Tibial artery (tissue), 4 donors: Measurements from ENCODE around the gene MPC2.

ENCODE experiments used
- DNase-seq, 2 donors: peaks; one replicate each; pipeline ENCODE4 v3.0.0-alpha.2; 2019
- H3K27ac ChIP-seq, 2 donors: fragments of 200-600 bp; sonication (generic) in 1 of 2; 1 replicate in 1 of 2; 2 replicates in 1 of 2; pipeline ENCODE4 v1.5.1; 2018 to 2019; ENCODE audit warnings: mild to moderate bottlenecking in 1 of 2
- H3K27me3 ChIP-seq, 2 donors: fragments of 200-600 bp; sonication (generic) in 1 of 2; one replicate each; pipeline versions ENCODE4 v1.5.1 to v1.6.0; 2016 to 2019
- H3K36me3 ChIP-seq, 3 donors: fragments of 200-600 bp; sonication (generic) in 2 of 3; one replicate each; pipeline ENCODE4 v1.5.1; 2016 to 2019; ENCODE audit warnings: mild to moderate bottlenecking in 2 of 3
- H3K4me1 ChIP-seq, 4 donors: fragments of 200-600 bp; sonication (generic) in 2 of 4; 1 replicate in 3 of 4; 2 replicates in 1 of 4; pipeline ENCODE4 v1.5.1; 2016 to 2019
- H3K4me3 ChIP-seq, 2 donors: fragments of 200-600 bp; sonication (generic) in 1 of 2; 1 replicate in 1 of 2; 2 replicates in 1 of 2; pipeline ENCODE4 v1.5.1; 2018 to 2019; ENCODE audit warnings: mild to moderate bottlenecking in 2 of 2
- H3K9me3 ChIP-seq, 3 donors: fragments of 200-600 bp; sonication (generic) in 1 of 3; one replicate each; pipeline ENCODE4 v1.5.1; 2016 to 2019
- intact Hi-C: fragments of 100-400 bp; cut with DNase I; formaldehyde crosslinking; loops from one replicate; pipeline ENCODE4 v1.15.0; 2023; ENCODE audit warnings: low total_unique reads
- TF ChIP-seq, protein P1 (sequence below), 2 experiments: fragments of 200-600 bp in 1 of 2; fragments of 450-650 bp in 1 of 2; IDR thresholded peaks; one replicate each; pipeline ENCODE4 v1.5.1; 2017 to 2019; ENCODE audit warnings: antibody characterized with exemption in 2 of 2, mild to moderate bottlenecking in 1 of 2, moderate library complexity in 1 of 2

The MPC2 gene

DNA sequence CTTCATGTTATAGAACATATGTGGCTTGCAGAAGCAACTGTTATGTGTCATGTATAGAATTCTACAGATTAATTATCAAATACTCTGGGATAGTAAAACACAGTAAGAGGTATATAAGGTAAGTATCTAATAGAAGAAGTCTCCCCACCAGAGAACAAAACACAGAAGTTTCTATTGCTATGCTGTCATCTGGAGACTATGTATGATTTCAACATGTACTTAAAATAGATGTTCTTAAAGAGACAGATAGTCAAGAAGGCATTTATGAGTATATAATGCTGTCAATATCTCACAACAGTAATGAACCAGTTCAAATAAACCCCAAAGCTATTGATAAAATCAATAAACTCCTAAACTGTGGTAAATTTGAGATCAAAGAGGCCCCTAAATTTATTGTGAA is 14.8 kb downstream of the MPC2 start:
- H3K27me3 ChIP-seq: no peaks in the 10 kb centered on the region
- TF ChIP-seq, protein P1, sequence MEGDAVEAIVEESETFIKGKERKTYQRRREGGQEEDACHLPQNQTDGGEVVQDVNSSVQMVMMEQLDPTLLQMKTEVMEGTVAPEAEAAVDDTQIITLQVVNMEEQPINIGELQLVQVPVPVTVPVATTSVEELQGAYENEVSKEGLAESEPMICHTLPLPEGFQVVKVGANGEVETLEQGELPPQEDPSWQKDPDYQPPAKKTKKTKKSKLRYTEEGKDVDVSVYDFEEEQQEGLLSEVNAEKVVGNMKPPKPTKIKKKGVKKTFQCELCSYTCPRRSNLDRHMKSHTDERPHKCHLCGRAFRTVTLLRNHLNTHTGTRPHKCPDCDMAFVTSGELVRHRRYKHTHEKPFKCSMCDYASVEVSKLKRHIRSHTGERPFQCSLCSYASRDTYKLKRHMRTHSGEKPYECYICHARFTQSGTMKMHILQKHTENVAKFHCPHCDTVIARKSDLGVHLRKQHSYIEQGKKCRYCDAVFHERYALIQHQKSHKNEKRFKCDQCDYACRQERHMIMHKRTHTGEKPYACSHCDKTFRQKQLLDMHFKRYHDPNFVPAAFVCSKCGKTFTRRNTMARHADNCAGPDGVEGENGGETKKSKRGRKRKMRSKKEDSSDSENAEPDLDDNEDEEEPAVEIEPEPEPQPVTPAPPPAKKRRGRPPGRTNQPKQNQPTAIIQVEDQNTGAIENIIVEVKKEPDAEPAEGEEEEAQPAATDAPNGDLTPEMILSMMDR (IDR thresholded peaks at IDR 0.05): no peak
- no peak overlapping the region for H3K4me3 ChIP-seq
- DNase-seq: no peak
- no peaks in the 10 kb centered on the region for H3K9me3 ChIP-seq
- intact Hi-C loops: no loop called here
- peaks cover 0 to 17% (median 7%) of the 10 kb centered on the region in 3 donors for H3K36me3 ChIP-seq
- H3K4me1 ChIP-seq: peaks cover 0 to 23% (median 1%) of the 10 kb centered on the region in 4 donors
- no peak overlapping the region for H3K27ac ChIP-seq

DNA sequence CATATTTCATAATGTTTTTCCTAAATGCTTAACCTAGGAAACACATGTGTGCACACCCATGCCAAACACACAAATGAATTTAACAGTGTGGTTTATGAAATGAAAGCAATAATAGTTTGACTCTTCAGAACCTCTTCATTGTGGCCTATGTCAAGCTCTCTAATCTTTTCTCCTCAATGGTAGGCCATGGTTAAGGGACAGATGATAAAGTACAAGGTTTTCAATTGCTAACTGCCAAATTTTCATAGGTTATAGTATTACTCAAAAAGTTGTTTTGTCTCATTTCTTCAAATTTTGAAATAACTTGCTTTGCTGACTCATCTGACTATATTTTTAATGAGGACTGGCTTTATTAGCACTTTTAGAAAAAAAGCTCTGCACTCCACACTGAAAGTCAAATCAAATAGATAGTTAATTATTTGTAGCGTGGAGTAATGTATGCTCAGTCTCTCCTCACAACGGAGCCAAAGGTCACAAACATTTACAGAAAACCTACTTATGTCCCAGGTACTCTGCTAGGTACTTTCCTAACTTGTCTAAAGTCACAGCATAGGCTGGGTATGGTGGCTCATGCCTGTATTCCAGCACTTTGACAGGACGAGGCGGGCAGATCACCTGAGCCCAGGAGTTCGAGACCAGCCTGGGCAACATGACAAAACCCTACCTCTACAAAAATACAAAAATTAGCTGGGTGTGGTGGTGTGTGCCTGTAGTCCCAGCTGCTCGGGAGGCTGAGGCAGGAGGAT is 19.9 kb downstream of the MPC2 start:
- Histone ChIP-seq H3K27me3 (no peaks in the 10 kb centered on the region), H3K27ac (no peak overlapping the region), H3K9me3 (no peaks in the 10 kb centered on the region), H3K36me3 (peaks cover 0 to 33% (median 7%) of the 10 kb centered on the region in 3 donors), H3K4me3 (no peak overlapping the region), H3K4me1 (peaks cover 0 to 9% (median 0%) of the 10 kb centered on the region in 4 donors)
- DNase-seq: no peak
- intact Hi-C loops: no loop called here
- TF ChIP-seq, protein P1 (IDR thresholded peaks at IDR 0.05): no peak

DNA sequence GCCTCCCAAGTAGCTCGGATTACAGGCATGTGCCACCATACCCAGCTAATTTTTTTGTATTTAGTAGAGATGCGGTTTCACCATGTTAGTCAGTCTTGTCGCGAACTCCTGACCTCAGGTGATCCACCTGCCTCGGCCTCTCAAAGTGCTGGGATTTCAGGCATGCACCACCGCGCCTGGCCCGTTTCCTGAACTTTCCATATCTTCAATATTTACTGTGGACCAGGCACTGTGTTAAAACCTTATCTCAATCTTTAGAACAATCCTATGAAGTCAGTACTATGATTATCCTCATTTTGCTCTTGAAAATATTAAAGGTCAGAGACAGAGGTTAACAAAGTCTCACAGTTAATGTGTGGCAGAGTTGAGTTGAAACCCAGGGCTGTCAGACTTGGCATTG is 21.3 kb downstream of the MPC2 start:
- no peak overlapping the region for H3K4me3 ChIP-seq
- no peak overlapping the region for H3K27ac ChIP-seq
- DNase-seq: no peak
- H3K9me3 ChIP-seq: no peaks in the 10 kb centered on the region
- intact Hi-C loops: no loop called here
- H3K27me3 ChIP-seq: no peaks in the 10 kb centered on the region
- peaks cover 0 to 7% (median 3%) of the 10 kb centered on the region in 4 donors for H3K4me1 ChIP-seq
- peaks cover 0 to 33% (median 7%) of the 10 kb centered on the region in 3 donors for H3K36me3 ChIP-seq
- TF ChIP-seq, protein P1 (IDR thresholded peaks at IDR 0.05): no peak

DNA sequence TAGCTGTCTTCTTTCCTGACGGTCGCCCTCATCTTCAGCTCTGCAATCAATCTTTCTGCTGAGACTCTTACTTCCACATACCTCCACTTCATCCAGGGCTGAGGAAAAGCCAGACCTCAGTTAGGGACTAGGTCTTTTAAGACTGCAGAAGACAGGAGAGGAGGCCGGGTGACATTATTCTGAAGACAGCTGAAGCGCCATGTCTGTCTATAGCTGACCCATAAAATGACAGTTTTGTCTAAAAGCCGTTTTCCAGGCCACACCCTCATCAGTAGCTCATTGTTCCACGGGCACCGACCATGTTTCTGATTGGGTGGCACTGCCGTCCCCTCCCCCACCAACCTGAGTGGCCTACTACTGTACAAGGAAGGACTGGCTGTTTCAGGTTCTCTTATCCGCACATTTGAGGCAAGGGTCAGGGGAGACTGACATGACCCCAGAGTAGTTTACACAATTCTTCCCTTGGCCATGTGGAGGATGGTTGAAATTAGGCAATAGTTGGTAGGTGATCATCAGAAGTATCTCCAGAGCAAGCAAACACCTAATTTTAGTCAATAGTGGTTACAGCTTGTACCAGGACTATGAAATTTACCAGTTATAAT is 22.9 kb downstream of the MPC2 start, which contains the start of gene ADCY10:
Gene ADCY10, minus strand, starts transcription at position 240 of the 602 bp plus-strand sequence. CDS start 8,994 bp downstream, outside the sequence.
- TF ChIP-seq, protein P1 (IDR thresholded peaks at IDR 0.05): no peak

DNA sequence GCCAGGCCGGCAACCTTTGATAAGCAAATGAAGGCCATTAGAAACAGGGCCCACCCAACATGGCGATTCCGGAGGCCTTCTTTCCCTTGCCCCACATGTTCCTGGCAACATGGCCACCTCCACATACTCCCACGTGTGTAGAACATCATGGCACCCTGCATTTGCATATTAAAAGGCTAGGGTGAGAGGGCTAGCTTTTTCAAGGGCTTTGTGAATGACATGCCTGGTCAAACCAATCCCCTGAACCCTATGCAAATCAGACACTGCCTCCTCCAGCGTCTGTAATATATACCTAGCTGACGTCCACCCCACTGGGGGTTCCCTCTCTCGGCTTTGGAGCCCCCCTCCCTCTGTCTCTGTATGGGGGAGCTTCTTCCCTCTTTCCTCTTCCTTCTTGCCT is 24.6 kb downstream of the MPC2 start:
- intact Hi-C loops: no loop called here
- peaks cover 0 to 7% (median 3%) of the 10 kb centered on the region in 4 donors for H3K4me1 ChIP-seq
- no peak overlapping the region for H3K27ac ChIP-seq
- H3K9me3 ChIP-seq: no peaks in the 10 kb centered on the region
- H3K36me3 ChIP-seq: peaks cover 0 to 19% (median 0%) of the 10 kb centered on the region in 3 donors
- no peak for DNase-seq
- H3K4me3 ChIP-seq: no peak overlapping the region
- TF ChIP-seq, protein P1 (IDR thresholded peaks at IDR 0.05): no peak
- H3K27me3 ChIP-seq: no peaks in the 10 kb centered on the region

More for the DNA sequence above, 22.9 kb downstream of the MPC2 start, which contains the start of gene ADCY10:
- Histone ChIP-seq H3K9me3 (no peaks in the 10 kb centered on the region), H3K36me3 (peaks cover 0 to 33% (median 7%) of the 10 kb centered on the region in 3 donors), H3K27ac (no peak within 1 kb of the TSS), H3K27me3 (no peaks in the 10 kb centered on the region), H3K4me1 (peaks cover 0 to 7% (median 3%) of the 10 kb centered on the region in 4 donors), H3K4me3 (no peak within 1 kb of the TSS)
- intact Hi-C loops: no loop called here
- DNase-seq: no peak
